GM12892 (cell line): Measurements from ENCODE around the gene AKR1C3.

Experiments
- POLR2A ChIP-seq: IDR thresholded peaks from 2 replicates; pipeline ENCODE4 v1.6.1; 2011; ENCODE audit warnings: low read depth, low read length, control low read depth
- POLR2AphosphoS5 ChIP-seq: IDR thresholded peaks from 2 replicates; pipeline ENCODE4 v1.6.1; 2011; ENCODE audit warnings: low read depth, low read length, control low read depth
- TAF1 ChIP-seq: IDR thresholded peaks from 2 replicates; pipeline ENCODE4 v1.6.1; 2011; ENCODE audit warnings: low read depth, mild to moderate bottlenecking, control low read depth, low read length, borderline replicate concordance

GRCh38 chr10:5107860-5108526, 13.8 kb downstream of the AKR1C3 start:
- TF ChIP-seq POLR2AphosphoS5 (no peak), POLR2A (no peak), TAF1 (no peak)
